ENCODE results near the gene SERPINA1.
"Not testable (repeated sequence)": the region's sequence is repeated elsewhere in the genome, so short reads cannot be mapped to it uniquely, and the experiment has no call there.

The SERPINA1 gene

GRCh38 chr14:94382716-94383596 is 5.4 kb downstream of the SERPINA1 start:
- DNase-seq = no peak

GRCh38 chr14:94382099-94382715 is 6.2 kb downstream of the SERPINA1 start:
- DNase-seq = no peak

GRCh38 chr14:94381149-94382030 is 7.0 kb downstream of the SERPINA1 start:
- DNase-seq = no peak

- DNase-seq = no peak
Measured at GRCh38 chr14:94380225-94381148, 7.9 kb downstream of the SERPINA1 start.

- no peak for DNase-seq
Measured at GRCh38 chr14:94379291-94380224, 8.8 kb downstream of the SERPINA1 start.

GRCh38 chr14:94378527-94379290 is 9.7 kb downstream of the SERPINA1 start:
- no peak for DNase-seq

- DNase-seq = no peak
Measured at GRCh38 chr14:94377866-94378470, 10.4 kb downstream of the SERPINA1 start.

- no peak for DNase-seq
Measured at GRCh38 chr14:94376976-94377865, 11.2 kb downstream of the SERPINA1 start.

GRCh38 chr14:94376108-94376975 is 12.1 kb downstream of the SERPINA1 start:
- no peak for DNase-seq

GRCh38 chr14:94375552-94376107 is 12.8 kb downstream of the SERPINA1 start:
- no peak for DNase-seq

- no peak for DNase-seq
Measured at GRCh38 chr14:94374749-94375260, 13.6 kb downstream of the SERPINA1 start.

- no peak for DNase-seq
Measured at GRCh38 chr14:94374116-94374515, 14.3 kb downstream of the SERPINA1 start.

GRCh38 chr14:94373708-94374107 is 14.7 kb downstream of the SERPINA1 start:
- peak; percentile 97 for DNase-seq

- no peak for DNase-seq
Measured at GRCh38 chr14:94372021-94372605, 16.3 kb downstream of the SERPINA1 start.

- no peak for DNase-seq
Measured at GRCh38 chr14:94370524-94370910, 17.9 kb downstream of the SERPINA1 start.

- DNase-seq = not testable (repeated sequence)
Measured at GRCh38 chr14:94369766-94370523, 18.5 kb downstream of the SERPINA1 start.

Measured in fibroblast of skin of abdomen (primary cell).